HCEC 1CT (cell line): ENCODE data around the gene LILRA1.
"Not testable (repeated sequence)": the region's sequence is repeated elsewhere in the genome, so short reads cannot be mapped to it uniquely, and the experiment has no call there.

ENCODE experiments used
- DNase-seq: peaks from one replicate; pipeline ENCODE4 v3.0.0-alpha.2; 2017

The LILRA1 gene

GRCh38 chr19:54578268-54578667 is 15.2 kb upstream of the LILRA1 start:
- DNase-seq = not testable (repeated sequence)

GRCh38 chr19:54586397-54586796 is 7.0 kb upstream of the LILRA1 start:
- no peak for DNase-seq

GRCh38 chr19:54587026-54587425 is 6.4 kb upstream of the LILRA1 start:
- DNase-seq = no peak

DNA sequence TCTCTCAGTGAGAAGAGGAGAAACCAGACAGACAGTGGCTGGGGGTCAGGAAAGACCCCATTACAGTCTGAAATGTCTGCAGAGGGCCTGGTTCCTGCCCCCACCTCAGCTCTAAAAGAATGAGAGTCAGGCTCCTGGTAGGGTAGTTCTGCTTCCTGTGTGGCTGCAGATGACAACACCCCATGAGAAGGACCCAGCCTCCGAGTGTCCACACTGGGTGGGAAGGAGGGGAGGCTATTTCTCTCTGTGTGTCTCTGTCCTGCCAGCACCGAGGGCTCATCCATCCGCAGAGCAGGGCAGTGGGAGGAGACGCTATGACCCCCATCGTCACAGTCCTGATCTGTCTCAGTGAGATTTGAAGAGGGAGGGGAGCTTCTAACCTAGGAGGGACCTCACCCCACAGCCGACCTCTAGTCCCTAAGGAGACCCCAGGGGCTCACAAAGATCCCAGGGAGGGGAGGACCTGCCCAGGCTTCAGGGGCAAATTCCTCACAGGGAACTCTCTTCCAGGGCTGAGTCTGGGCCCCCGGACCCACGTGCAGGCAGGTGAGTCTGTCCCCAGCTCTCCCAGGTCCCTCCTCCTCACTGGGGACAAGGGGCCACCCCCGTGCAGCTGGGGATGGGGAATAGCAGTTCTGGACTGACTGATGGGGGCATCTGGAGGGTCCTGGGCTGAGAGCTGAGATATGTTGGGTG is 647 bp downstream of the LILRA1 start:
- not testable (repeated sequence) for DNase-seq

GRCh38 chr19:54594737-54595136 is 1.3 kb downstream of the LILRA1 start:
- no peak for DNase-seq

DNA sequence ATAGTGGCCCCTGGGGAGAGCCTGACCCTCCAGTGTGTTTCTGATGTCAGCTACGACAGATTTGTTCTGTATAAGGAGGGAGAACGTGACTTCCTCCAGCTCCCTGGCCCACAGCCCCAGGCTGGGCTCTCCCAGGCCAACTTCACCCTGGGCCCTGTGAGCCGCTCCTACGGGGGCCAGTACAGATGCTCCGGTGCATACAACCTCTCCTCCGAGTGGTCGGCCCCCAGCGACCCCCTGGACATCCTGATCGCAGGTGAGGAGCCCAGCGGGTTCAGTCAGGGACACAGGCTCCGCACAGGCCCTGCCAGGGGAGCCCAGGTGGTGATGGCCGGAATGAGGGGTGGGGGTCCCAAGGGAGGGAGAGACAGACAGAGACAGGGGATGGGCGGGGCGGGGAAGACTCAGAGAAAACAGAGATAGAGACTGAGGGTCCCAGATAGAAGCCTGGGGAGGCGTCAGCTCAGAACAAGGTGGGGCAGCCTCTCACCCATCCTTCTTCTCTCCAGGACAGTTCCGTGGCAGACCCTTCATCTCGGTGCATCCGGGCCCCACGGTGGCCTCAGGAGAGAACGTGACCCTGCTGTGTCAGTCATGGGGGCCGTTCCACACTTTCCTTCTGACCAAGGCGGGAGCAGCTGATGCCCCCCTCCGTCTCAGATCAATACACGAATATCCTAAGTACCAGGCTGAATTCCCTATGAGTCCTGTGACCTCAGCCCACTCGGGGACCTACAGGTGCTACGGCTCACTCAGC is 2.4 kb downstream of the LILRA1 start:
- not testable (repeated sequence) for DNase-seq

- no peak for DNase-seq
Observed at GRCh38 chr19:54600212-54600611, 6.8 kb downstream of the LILRA1 start.

DNA sequence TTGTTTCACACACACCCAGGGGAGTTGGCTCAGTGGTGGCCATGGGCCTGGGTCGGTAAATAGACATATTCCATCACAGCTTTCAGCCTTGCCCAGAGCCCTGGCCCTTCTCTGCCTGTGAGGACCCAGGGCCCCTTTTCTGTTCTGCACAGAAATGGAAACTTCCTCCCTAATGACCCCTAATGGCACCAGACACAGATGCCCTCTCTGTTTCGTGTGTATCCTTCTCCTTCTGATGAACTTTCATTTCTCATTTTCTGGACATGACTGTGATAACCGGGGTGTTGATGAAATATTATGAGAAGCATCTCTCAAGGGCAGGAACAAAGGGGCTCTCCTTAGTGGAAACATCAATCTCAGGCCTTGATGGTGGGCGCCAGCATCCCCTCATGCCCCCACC is 12.8 kb downstream of the LILRA1 start:
- DNase-seq = no peak

DNA sequence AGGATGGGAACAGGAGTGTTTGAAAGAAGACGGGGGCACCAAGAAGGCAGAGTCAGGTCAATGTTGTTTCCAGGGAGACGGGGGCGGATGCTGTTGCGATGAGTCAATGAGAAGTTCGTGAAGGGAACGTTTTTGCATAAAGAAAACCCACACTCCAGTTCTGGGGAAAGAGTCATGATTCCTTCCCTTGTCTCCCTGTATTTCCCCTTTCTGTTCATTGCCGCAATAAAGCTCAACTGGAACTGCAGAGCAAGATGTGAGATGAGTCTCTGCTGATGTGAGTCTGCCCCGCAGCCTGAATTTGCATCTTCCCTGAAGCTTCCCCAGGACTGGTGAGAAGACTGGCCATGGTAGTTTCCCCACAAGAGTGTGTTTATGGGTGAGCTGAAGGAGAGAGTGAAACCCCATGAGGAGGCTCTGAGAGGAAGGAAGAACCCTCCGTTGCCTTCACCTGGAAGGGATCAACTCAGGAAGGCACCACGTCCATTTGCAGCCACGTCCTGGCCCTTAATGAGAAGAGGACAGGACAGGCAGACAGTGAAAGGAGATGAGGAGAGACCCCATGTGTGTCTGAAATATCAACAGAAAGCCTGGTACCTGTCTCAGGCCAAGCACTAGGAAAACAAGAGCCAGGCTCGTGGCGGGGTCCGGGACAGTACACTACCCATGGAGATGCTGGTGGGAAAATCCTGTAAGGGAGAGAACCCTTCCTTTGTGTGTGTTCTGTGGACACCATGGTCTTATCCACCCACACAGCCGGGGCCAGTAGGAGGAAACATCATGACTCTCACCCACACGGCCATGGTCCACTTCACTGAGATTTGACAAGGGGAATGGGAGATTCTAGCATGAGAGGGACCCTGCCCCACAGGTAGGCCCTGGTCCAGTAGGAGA is 13.7 kb downstream of the LILRA1 start:
- DNase-seq = no peak

DNA sequence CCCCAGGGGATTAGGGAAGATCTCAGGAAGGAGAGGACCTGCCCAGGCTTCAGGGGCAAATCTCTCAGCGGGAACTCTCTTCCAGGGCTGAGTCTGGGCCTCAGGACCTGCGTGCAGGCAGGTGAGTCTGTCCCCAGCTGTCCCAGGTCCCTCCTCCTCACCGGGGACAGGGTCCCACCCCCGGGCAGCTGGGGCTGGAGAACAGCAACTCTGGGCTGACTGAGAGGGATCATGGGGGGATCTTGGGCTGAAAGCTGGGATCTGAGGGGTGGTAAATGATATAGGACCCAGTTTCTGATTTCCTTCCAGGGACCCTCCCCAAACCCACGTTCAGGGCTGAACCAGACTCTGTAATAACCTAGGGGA is 14.3 kb downstream of the LILRA1 start:
- DNase-seq = no peak

- DNase-seq = no peak
Observed at GRCh38 chr19:54608205-54608604, 14.8 kb downstream of the LILRA1 start.

DNA sequence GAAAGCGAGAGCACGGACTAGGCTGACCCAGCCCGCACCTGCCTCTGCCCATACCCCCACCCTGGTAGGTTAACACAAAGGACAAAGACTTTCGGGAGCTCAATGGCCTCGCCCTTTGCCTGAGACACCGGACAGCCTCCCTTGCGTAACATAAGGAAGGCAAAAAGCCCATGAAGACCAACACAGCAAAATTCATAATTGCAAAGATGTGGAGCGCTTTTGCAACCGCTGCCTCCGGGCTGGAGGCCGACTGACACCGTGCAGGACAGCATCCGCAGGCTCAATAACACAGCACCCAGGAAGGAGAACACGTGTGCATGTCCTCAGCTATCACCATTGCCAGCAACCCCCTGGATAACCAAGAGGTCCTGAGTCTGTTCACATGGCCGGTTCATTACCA is 15.4 kb downstream of the LILRA1 start:
- DNase-seq = no peak

- DNase-seq = no peak
Observed at GRCh38 chr19:54609356-54609791, 15.9 kb downstream of the LILRA1 start.

GRCh38 chr19:54612428-54612827 is 19.0 kb downstream of the LILRA1 start:
- no peak for DNase-seq

- DNase-seq = no peak
Observed at GRCh38 chr19:54614726-54615125, 21.3 kb downstream of the LILRA1 start.

- no peak for DNase-seq
Observed at GRCh38 chr19:54616057-54616456, 22.6 kb downstream of the LILRA1 start.

DNA sequence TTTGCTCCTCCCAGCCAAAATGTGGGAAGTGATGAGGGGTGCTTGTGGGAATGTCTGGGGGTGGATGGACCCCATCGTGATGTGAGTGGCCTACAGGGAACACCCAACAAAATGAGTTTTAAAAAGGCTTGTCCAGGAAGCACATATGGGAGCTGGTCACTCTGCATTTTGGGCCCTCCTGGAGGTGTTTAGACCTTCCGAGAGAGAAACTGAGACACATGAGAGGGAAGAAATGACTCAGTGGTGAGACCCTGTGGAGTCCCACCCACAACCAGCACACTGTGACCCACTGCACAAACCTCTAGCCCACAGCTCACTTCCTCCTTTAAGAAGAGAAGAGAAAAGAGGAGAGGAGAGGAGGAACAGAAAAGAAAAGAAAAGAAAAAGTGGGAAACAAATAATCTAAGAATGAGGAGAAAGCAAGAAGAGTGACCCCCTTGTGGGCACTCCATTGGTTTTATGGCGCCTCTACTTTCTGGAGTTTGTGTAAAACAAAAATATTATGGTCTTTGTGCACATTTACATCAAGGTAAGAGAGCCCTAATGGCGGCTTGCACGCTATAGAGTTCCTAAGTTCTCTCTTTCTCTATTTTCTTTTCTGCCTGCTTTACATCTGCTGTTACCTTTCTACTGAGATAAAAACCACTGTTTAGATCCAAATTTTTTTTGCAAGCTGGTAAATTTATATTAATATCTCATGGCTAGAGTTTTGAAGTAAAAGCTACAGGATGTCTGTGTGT is 23.6 kb downstream of the LILRA1 start:
- DNase-seq = no peak

GRCh38 chr19:54620464-54620863 is 27.0 kb downstream of the LILRA1 start:
- no peak for DNase-seq

- no peak for DNase-seq
Observed at GRCh38 chr19:54622431-54622830, 29.0 kb downstream of the LILRA1 start.

DNA sequence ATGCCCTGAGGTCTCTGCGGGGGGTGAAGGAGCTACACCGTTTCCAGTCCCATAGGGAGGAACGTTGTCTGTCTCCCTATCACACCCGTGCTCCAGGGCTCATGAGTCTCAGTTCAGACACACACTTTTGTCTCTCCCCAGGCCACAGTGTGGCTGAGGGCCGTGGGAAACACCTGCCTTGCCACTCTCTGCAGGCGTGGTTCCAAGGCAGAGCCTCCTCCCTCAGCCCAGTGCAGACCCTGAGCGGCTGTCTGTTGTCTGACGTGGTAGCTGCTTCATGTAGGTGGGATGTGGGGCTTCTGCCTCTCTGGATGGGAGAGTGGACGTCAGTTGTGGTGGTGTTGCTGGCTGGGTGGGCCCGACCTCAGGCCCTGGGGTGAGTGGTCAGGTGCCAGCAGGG is 30.8 kb downstream of the LILRA1 start:
- not testable (repeated sequence) for DNase-seq

GRCh38 chr19:54624934-54625730 is 31.7 kb downstream of the LILRA1 start:
- DNase-seq = not testable (repeated sequence)

DNA sequence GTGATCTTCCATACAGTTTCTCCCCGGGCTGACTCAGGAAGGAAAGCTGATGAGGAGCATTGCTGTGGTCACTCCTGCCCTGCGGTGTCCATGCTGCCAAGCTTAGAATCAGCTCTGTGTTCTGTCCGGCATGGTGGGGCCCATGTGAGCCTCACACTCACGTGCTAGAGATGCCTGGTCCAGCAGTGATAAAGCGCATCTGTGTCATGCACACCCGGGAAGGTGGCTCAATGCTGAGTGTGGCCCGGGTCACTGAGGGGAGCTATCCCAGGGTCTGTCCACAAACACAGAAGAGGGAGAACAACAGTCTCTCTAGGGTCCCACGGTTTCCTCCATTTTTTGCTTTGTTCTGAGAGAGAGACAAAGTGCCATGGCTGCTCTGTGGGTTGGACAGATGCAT is 33.3 kb downstream of the LILRA1 start:
- no peak for DNase-seq
